HEK293 (cell line): Measurements from ENCODE around the gene KLHL20.

ENCODE experiments used
- GLIS2 ChIP-seq: fragments of 450-650 bp; formaldehyde crosslinking; IDR thresholded peaks from 2 replicates; pipeline ENCODE4 v1.5.1; 2016; ENCODE audit warnings: missing biosample characterization, missing genetic modification characterization
- HOXA7 ChIP-seq: sonication (generic); formaldehyde crosslinking; IDR thresholded peaks from 2 replicates; pipeline ENCODE4 v1.8.1; 2022; ENCODE audit warnings: missing genetic modification reagents, borderline replicate concordance
- KLF8 ChIP-seq: fragments of 450-650 bp; formaldehyde crosslinking; IDR thresholded peaks from 2 replicates; pipeline ENCODE4 v1.5.1; 2016; ENCODE audit warnings: missing biosample characterization, missing genetic modification characterization
- KLF9 ChIP-seq: fragments of 450-650 bp; formaldehyde crosslinking; IDR thresholded peaks from 2 replicates; pipeline ENCODE4 v1.5.1; 2016; ENCODE audit warnings: missing biosample characterization, missing genetic modification characterization, low read depth
- PRDM1 ChIP-seq: fragments of 450-650 bp; formaldehyde crosslinking; IDR thresholded peaks from 2 replicates; pipeline ENCODE4; 2016; ENCODE audit warnings: missing biosample characterization, missing genetic modification characterization
- PRDM6 ChIP-seq: fragments of 450-650 bp; formaldehyde crosslinking; IDR thresholded peaks from 2 replicates; pipeline ENCODE4 v1.5.1; 2017; ENCODE audit warnings: missing biosample characterization, missing genetic modification characterization
- REPIN1 ChIP-seq: fragments of 450-650 bp; formaldehyde crosslinking; IDR thresholded peaks from 2 replicates; pipeline ENCODE4 v1.5.1; 2017; ENCODE audit warnings: missing biosample characterization, missing genetic modification characterization, low read depth
- SETDB1 ChIP-seq: IDR thresholded peaks from one replicate; pipeline ENCODE4 v1.6.1; 2017; ENCODE audit warnings: mild to moderate bottlenecking, low read length, moderate library complexity, mixed read lengths; ENCODE audit not compliant: insufficient read length
- ZBTB49 ChIP-seq: fragments of 450-650 bp; formaldehyde crosslinking; IDR thresholded peaks from 2 replicates; pipeline ENCODE4 v1.5.1; 2016; ENCODE audit warnings: missing biosample characterization, missing genetic modification characterization, low read depth
- ZBTB6 ChIP-seq: fragments of 450-650 bp; formaldehyde crosslinking; IDR thresholded peaks from 2 replicates; pipeline ENCODE4 v1.5.1; 2017; ENCODE audit warnings: missing biosample characterization, missing genetic modification characterization
- ZNF10 ChIP-seq: fragments of 450-650 bp; formaldehyde crosslinking; IDR thresholded peaks from 2 replicates; pipeline ENCODE4 v1.5.1; 2017; ENCODE audit warnings: missing biosample characterization, missing genetic modification characterization
- ZNF155 ChIP-seq: fragments of 450-650 bp; formaldehyde crosslinking; IDR thresholded peaks from 2 replicates; pipeline ENCODE4 v1.5.1; 2016; ENCODE audit warnings: missing biosample characterization, missing genetic modification characterization
- ZNF202 ChIP-seq: fragments of 450-650 bp; formaldehyde crosslinking; IDR thresholded peaks from 2 replicates; pipeline ENCODE4 v1.5.1; 2016; ENCODE audit warnings: missing biosample characterization, missing genetic modification characterization, borderline replicate concordance
- ZNF292 ChIP-seq: fragments of 450-650 bp; formaldehyde crosslinking; IDR thresholded peaks from 2 replicates; pipeline ENCODE4 v1.5.1; 2016; ENCODE audit warnings: low read depth, missing biosample characterization, missing genetic modification characterization, borderline replicate concordance
- ZNF311 ChIP-seq: fragments of 450-650 bp; formaldehyde crosslinking; IDR thresholded peaks from 2 replicates; pipeline ENCODE4 v1.5.1; 2017; ENCODE audit warnings: missing biosample characterization, missing genetic modification characterization, borderline replicate concordance
- ZNF366 ChIP-seq: fragments of 450-650 bp; formaldehyde crosslinking; conservative IDR thresholded peaks from 2 replicates; pipeline ENCODE4 v1.5.1; 2016; ENCODE audit warnings: missing biosample characterization, missing genetic modification characterization
- ZNF37A ChIP-seq: fragments of 450-650 bp; IDR thresholded peaks from 2 replicates; pipeline ENCODE4 v1.5.1; 2018; ENCODE audit warnings: missing biosample characterization, missing genetic modification characterization
- ZNF394 ChIP-seq: fragments of 450-650 bp; formaldehyde crosslinking; IDR thresholded peaks from 2 replicates; pipeline ENCODE4 v1.5.1; 2016; ENCODE audit warnings: missing biosample characterization, missing genetic modification characterization, mild to moderate bottlenecking, moderate library complexity, borderline replicate concordance
- ZNF423 ChIP-seq: fragments of 450-650 bp; formaldehyde crosslinking; IDR thresholded peaks from 2 replicates; pipeline ENCODE4 v1.5.1; 2016; ENCODE audit warnings: missing biosample characterization, missing genetic modification characterization
- ZNF473 ChIP-seq: fragments of 450-650 bp; formaldehyde crosslinking; IDR thresholded peaks from 2 replicates; pipeline ENCODE4 v1.5.1; 2017; ENCODE audit warnings: missing biosample characterization, missing genetic modification characterization
- ZNF530 ChIP-seq: fragments of 450-650 bp; formaldehyde crosslinking; IDR thresholded peaks from 2 replicates; pipeline ENCODE4 v1.5.1; 2016; ENCODE audit warnings: low read depth, missing biosample characterization, missing genetic modification characterization
- ZNF610 ChIP-seq: fragments of 450-650 bp; formaldehyde crosslinking; IDR thresholded peaks from 2 replicates; pipeline ENCODE4 v1.5.1; 2016; ENCODE audit warnings: missing biosample characterization, missing genetic modification characterization, borderline replicate concordance
- ZNF645 ChIP-seq: fragments of 450-650 bp; formaldehyde crosslinking; IDR thresholded peaks from 2 replicates; pipeline ENCODE4; 2016; ENCODE audit warnings: missing biosample characterization, missing genetic modification characterization
- ZNF677 ChIP-seq: fragments of 450-650 bp; IDR thresholded peaks from 2 replicates; pipeline ENCODE4 v1.5.0; 2018; ENCODE audit warnings: missing biosample characterization, mild to moderate bottlenecking, missing genetic modification characterization, moderate library complexity
- ZNF701 ChIP-seq: fragments of 450-650 bp; formaldehyde crosslinking; IDR thresholded peaks from 2 replicates; pipeline ENCODE4 v1.5.1; 2016; ENCODE audit warnings: missing biosample characterization, missing genetic modification characterization
- ZNF791 ChIP-seq: fragments of 450-650 bp; formaldehyde crosslinking; IDR thresholded peaks from 2 replicates; pipeline ENCODE4 v1.5.1; 2016; ENCODE audit warnings: missing biosample characterization, missing genetic modification characterization
- ZSCAN16 ChIP-seq: fragments of 450-650 bp; formaldehyde crosslinking; IDR thresholded peaks from 2 replicates; pipeline ENCODE4 v1.5.1; 2016; ENCODE audit warnings: missing biosample characterization, missing genetic modification characterization
- ZSCAN30 ChIP-seq: fragments of 450-650 bp; IDR thresholded peaks from 2 replicates; pipeline ENCODE4 v1.5.1; 2018; ENCODE audit warnings: missing biosample characterization, mild to moderate bottlenecking, missing genetic modification characterization, moderate library complexity
- TF ChIP-seq, protein P1 (sequence below): fragments of 450-650 bp; formaldehyde crosslinking; IDR thresholded peaks from 2 replicates; pipeline ENCODE4 v1.5.1; 2016; ENCODE audit warnings: missing biosample characterization, missing genetic modification characterization
- TF ChIP-seq, protein P2 (sequence below): fragments of 450-650 bp; formaldehyde crosslinking; IDR thresholded peaks from 2 replicates; pipeline ENCODE4 v1.5.1; 2016; ENCODE audit warnings: missing biosample characterization, missing genetic modification characterization

Gene KLHL20

DNA sequence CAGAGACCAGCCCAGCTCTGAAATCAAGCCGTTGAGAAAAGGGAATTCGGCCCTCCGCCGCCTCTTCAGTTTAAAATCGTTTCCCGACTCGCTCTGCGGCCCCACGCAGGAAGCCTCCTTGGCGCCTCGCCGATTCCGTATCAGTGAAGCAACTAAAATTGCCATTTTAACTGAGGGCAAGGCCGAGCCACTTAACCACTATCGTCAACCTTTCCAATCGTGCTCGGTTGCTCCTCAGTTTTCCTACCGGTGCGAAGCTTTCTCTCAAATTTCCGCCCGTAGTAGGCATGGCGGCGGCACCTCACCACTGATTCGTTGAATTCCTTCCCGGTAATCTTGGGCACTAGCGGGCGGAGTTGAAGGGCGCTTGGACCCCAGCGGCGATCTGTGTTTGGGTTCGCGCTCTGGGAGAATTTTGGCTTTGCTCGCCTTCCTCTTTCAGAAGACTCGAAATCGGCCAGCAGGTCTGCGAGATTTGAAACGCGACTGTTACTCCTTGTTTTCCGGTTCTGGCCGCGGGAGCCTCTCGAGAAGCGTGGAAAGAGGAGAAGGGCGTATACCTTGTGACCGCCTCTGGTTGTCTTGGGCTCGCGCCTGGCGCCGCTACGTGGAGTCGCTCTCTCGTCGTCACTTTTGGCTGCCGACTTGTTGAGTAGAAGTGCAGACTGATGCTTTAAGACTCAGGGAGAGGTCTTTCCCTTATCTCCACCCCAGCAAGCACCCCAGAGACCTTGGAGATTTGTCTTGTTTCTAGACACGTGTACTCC lies 109.7 kb downstream of the KLHL20 start, which contains the start of the genes CENPL and DARS2 (continued):
- TF ChIP-seq ZBTB49 (no peak), ZNF394 (tag by site-specific recombination) (peak; percentile 86), GLIS2 (tag by site-specific recombination) (peak; percentile 75; the same call in 1 of the 2 replicates), ZNF701 (tag by site-specific recombination) (no peak), REPIN1 (tag by site-specific recombination) (no peak), ZNF645 (no peak), KLF9 (tag by site-specific recombination) (no peak), ZNF202 (tag by site-specific recombination) (no peak), ZNF610 (tag by site-specific recombination) (peak; percentile 57; the same call in 1 of the 2 replicates), PRDM1 (no peak), ZNF530 (no peak), ZNF155 (tag by site-specific recombination) (no peak), HOXA7 (CRISPR knock-in tag) (no peak), ZNF10 (0 out of 2 replicates have a peak, but pooled peaks have one; percentile 55), ZNF311 (no peak), ZBTB6 (no peak), ZNF423 (tag by site-specific recombination) (no peak), PRDM6 (tag by site-specific recombination) (no peak), KLF8 (no peak; the same call in none of the 2 replicates), ZNF677 (tag by site-specific recombination) (no peak), ZNF473 (tag by site-specific recombination) (no peak), SETDB1 (peak; percentile 61), ZSCAN30 (tag by site-specific recombination) (peak; percentile 44), ZNF292 (tag by site-specific recombination) (no peak), ZNF791 (tag by site-specific recombination) (no peak), ZNF37A (tag by site-specific recombination) (no peak), ZNF366 (tag by site-specific recombination) (peak; percentile 48; the same call in 1 of the 2 replicates), ZSCAN16 (no peak)
- TF ChIP-seq, protein P1, sequence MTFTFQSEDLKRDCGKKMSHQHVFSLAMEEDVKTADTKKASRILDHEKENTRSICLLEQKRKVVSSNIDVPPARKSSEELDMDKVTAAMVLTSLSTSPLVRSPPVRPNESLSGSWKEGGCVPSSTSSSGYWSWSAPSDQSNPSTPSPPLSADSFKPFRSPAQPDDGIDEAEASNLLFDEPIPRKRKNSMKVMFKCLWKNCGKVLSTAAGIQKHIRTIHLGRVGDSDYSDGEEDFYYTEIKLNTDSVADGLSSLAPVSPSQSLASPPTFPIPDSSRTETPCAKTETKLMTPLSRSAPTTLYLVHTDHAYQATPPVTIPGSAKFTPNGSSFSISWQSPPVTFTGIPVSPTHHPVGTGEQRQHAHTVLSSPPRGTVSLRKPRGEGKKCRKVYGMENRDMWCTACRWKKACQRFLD (tag by site-specific recombination): no peak
- TF ChIP-seq, protein P2, sequence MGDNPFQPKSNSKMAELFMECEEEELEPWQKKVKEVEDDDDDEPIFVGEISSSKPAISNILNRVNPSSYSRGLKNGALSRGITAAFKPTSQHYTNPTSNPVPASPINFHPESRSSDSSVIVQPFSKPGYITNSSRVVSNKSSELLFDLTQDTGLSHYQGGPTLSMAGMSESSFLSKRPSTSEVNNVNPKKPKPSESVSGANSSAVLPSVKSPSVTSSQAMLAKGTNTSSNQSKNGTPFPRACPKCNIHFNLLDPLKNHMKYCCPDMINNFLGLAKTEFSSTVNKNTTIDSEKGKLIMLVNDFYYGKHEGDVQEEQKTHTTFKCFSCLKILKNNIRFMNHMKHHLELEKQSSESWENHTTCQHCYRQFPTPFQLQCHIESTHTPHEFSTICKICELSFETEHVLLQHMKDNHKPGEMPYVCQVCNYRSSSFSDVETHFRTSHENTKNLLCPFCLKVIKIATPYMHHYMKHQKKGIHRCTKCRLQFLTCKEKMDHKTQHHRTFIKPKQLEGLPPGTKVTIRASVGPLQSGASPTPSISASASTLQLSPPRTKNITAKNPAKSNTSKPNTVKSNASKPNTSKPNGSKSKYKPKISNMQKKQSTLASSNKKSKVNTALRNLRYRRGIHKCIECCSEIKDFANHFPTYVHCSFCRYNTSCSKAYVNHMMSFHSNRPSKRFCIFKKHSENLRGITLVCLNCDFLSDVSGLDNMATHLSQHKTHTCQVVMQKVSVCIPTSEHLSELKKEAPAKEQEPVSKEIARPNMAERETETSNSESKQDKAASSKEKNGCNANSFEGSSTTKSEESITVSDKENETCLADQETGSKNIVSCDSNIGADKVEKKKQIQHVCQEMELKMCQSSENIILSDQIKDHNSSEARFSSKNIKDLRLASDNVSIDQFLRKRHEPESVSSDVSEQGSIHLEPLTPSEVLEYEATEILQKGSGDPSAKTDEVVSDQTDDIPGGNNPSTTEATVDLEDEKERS: no peak
